ENCODE measurements around the gene TTC7B.

GRCh38 chr14:90781344-90781761 is 34.9 kb downstream of the TTC7B start:
- TF ChIP-seq CTCF (IDR thresholded peaks at IDR 0.05; ENCODE audit: extremely low read depth in 1 of 2, insufficient read depth in 1 of 2, low read depth in 1 of 2, low read length in 2 of 2): no peak
- no peak for TF ChIP-seq MAX (IDR thresholded peaks at IDR 0.05; ENCODE audit: insufficient read depth, insufficient read length)
- no peak for TF ChIP-seq FOS (IDR thresholded peaks at IDR 0.05; ENCODE audit: borderline replicate concordance, insufficient read depth, low read length)
- TF ChIP-seq POLR2A (IDR thresholded peaks at IDR 0.05; ENCODE audit: low read depth, low read length): no peak

Measured in endothelial cell of umbilical vein (primary cell).